ENCODE measurements around the gene RAB44. TPM values are rescaled to one million over a fixed set of nuclear protein-coding genes. Genes with fewer than 3 reads are reported as not detected.
"Not testable (repeated sequence)": the region's sequence is repeated elsewhere in the genome, so short reads cannot be mapped to it uniquely, and the experiment has no call there.

Gene RAB44
- total RNA-seq, 1 donor from 2014 or later: not detected

DNA sequence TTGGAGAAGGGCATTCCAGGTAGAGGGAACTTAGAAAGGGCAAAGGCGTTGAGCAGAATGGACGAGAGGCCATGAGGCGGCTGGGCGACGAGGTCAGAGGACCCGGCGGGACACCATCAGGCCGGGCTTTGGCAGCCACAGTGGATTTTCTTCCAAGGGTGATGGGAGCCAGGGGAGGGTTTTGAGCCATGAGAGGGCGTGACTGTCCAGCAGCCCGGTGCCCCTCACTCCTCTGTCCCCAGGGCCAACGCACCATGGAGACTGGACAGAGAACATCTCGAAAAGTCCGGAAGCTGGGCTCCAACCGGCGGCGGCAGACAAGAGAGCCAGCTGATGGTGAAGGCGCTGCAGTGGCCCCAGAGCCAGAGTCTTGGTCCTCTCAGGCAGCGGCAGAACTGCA is 6.4 kb downstream of the RAB44 start:
- no peaks in the 10 kb centered on the region for H3K36me3 ChIP-seq (ENCODE audit: control insufficient read depth, insufficient read depth, low read length)

GRCh38 chr6:36704961-36705577 is 7.4 kb downstream of the RAB44 start:
- not testable (repeated sequence) for DNase-seq (ENCODE audit: low read depth); H3K27me3 ChIP-seq (ENCODE audit: control insufficient read depth, insufficient read depth, low read length); H3K36me3 ChIP-seq (ENCODE audit: control insufficient read depth, insufficient read depth, low read length); H3K4me3 ChIP-seq (ENCODE audit: low read depth, low read length)

More for the DNA sequence above, 6.4 kb downstream of the RAB44 start:
- no peaks in the 10 kb centered on the region for H3K27me3 ChIP-seq (ENCODE audit: control insufficient read depth, insufficient read depth, low read length)
- TF ChIP-seq, protein P1, sequence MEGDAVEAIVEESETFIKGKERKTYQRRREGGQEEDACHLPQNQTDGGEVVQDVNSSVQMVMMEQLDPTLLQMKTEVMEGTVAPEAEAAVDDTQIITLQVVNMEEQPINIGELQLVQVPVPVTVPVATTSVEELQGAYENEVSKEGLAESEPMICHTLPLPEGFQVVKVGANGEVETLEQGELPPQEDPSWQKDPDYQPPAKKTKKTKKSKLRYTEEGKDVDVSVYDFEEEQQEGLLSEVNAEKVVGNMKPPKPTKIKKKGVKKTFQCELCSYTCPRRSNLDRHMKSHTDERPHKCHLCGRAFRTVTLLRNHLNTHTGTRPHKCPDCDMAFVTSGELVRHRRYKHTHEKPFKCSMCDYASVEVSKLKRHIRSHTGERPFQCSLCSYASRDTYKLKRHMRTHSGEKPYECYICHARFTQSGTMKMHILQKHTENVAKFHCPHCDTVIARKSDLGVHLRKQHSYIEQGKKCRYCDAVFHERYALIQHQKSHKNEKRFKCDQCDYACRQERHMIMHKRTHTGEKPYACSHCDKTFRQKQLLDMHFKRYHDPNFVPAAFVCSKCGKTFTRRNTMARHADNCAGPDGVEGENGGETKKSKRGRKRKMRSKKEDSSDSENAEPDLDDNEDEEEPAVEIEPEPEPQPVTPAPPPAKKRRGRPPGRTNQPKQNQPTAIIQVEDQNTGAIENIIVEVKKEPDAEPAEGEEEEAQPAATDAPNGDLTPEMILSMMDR (IDR thresholded peaks at IDR 0.05; ENCODE audit: insufficient read depth, low read length, poor library complexity, severe bottlenecking): no peak
- no peak overlapping the region for H3K4me3 ChIP-seq (ENCODE audit: low read depth, low read length)
- no peak for DNase-seq (ENCODE audit: low read depth)

GRCh38 chr6:36706339-36706738 is 8.7 kb downstream of the RAB44 start:
- H3K4me3 ChIP-seq (ENCODE audit: low read depth, low read length): no peak overlapping the region
- TF ChIP-seq, protein P1 (IDR thresholded peaks at IDR 0.05; ENCODE audit: insufficient read depth, low read length, poor library complexity, severe bottlenecking): no peak
- DNase-seq (ENCODE audit: low read depth): no peak

GRCh38 chr6:36712816-36713215 is 15.2 kb downstream of the RAB44 start:
- TF ChIP-seq, protein P1 (IDR thresholded peaks at IDR 0.05; ENCODE audit: insufficient read depth, low read length, poor library complexity, severe bottlenecking): no peak
- Histone ChIP-seq H3K27me3 (ENCODE audit: control insufficient read depth, insufficient read depth, low read length) (no peaks in the 10 kb centered on the region), H3K36me3 (ENCODE audit: control insufficient read depth, insufficient read depth, low read length) (no peaks in the 10 kb centered on the region), H3K4me3 (ENCODE audit: low read depth, low read length) (no peak overlapping the region)
- no peak for DNase-seq (ENCODE audit: low read depth)

More at GRCh38 chr6:36706339-36706738, 8.7 kb downstream of the RAB44 start:
- Histone ChIP-seq H3K27me3 (ENCODE audit: control insufficient read depth, insufficient read depth, low read length) (no peaks in the 10 kb centered on the region), H3K36me3 (ENCODE audit: control insufficient read depth, insufficient read depth, low read length) (no peaks in the 10 kb centered on the region)

DNA sequence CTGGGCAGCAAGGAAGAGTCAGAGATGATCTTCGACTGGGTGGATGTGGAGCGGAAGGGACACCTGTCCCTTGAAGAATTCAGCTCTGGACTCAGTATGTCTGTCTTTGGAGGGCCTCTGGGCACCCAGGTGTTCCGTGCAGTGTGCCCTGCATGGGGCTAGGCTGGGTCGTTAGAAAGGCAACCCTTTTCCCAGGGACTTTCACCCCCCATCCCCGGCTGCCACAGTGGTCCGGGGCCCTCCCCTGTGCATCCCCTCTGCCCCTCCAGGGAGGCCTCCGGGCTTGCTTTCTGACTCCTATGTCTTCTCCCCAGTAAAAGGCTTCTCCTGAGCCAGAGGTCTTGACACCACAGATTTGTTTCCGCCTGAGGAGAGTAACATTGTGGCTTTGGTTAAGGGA is 16.2 kb downstream of the RAB44 start:
- no peak for DNase-seq (ENCODE audit: low read depth)
- no peak overlapping the region for H3K4me3 ChIP-seq (ENCODE audit: low read depth, low read length)
- TF ChIP-seq, protein P1 (IDR thresholded peaks at IDR 0.05; ENCODE audit: insufficient read depth, low read length, poor library complexity, severe bottlenecking): no peak
- peaks cover 2% of the 10 kb centered on the region for H3K27me3 ChIP-seq (ENCODE audit: control insufficient read depth, insufficient read depth, low read length)
- H3K36me3 ChIP-seq (ENCODE audit: control insufficient read depth, insufficient read depth, low read length): no peaks in the 10 kb centered on the region

DNA sequence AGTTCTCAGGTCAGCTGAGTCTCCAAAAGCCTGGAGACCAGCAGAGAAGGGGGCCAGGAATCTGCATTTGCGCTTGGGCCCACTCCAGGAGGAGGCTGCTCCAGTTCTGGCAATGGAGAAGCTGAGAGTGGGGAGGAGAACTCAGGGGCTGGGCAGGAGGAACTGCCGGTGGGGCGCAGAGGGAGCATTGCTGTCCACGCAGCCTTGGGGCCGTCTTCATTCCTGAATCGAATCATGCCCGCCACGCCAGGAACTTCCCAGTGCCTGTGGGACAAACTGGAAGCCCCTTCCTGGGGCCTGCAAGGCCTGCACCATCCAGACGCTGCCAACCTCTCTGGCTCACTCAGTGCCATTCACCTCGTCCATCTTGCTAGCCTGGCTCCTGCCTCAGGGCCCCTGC is 16.9 kb downstream of the RAB44 start:
- Histone ChIP-seq H3K36me3 (ENCODE audit: control insufficient read depth, insufficient read depth, low read length) (no peaks in the 10 kb centered on the region), H3K4me3 (ENCODE audit: low read depth, low read length) (no peak overlapping the region), H3K27me3 (ENCODE audit: control insufficient read depth, insufficient read depth, low read length) (peaks cover 2% of the 10 kb centered on the region)
- TF ChIP-seq, protein P1 (IDR thresholded peaks at IDR 0.05; ENCODE audit: insufficient read depth, low read length, poor library complexity, severe bottlenecking): no peak
- DNase-seq (ENCODE audit: low read depth): no peak
